H1 (cell line): ENCODE results near the gene CCDC175. TPM values are rescaled to one million over a fixed set of nuclear protein-coding genes. Genes with fewer than 3 reads are reported as not detected.
A peak's percentile ranks its signal among the peaks of the same experiment; 100 is the strongest.

Experiments used
- CTCF ChIA-PET: fragments of 300-600 bp; sonication (Branson Sonifier 250); formaldehyde crosslinking; loops from one replicate; lab custom pipeline; 2021; ENCODE audit not compliant: partially characterized antibody; lab: Charles Lee
- POLR2A ChIA-PET: fragments of 300-600 bp; sonication (Branson Sonifier 250); formaldehyde crosslinking; loops from one replicate; lab custom pipeline; 2021; ENCODE audit warnings: inconsistent platforms; ENCODE audit not compliant: partially characterized antibody; lab: Charles Lee
- DNase-seq, 2 experiments: peaks; one replicate each; pipeline versions ENCODE4 v3.0.0 to v3.0.0-alpha.2; 2010 to 2022; ENCODE audit warnings: low spot score in 2 of 2, low read depth in 1 of 2, mixed read lengths in 1 of 2
- FAIRE-seq: peaks from 2 replicates; lab custom pipeline; 2011; peaks lifted over from hg19 to GRCh38; lab: Jason Lieb, UNC
- H2AFZ ChIP-seq: 2 replicates; pipeline ENCODE4 v1.8.1; 2012; ENCODE audit warnings: low read length, inconsistent platforms
- H2AK5ac ChIP-seq: 2 replicates; pipeline ENCODE4 v1.6.1; 2013; ENCODE audit warnings: low read depth, low read length
- H2BK120ac ChIP-seq: replicated peaks from 2 replicates; pipeline ENCODE3; 2013; ENCODE audit warnings: low read depth, low read length, inconsistent platforms
- H2BK12ac ChIP-seq: 2 replicates; pipeline ENCODE4 v1.6.1; 2013; ENCODE audit warnings: low read depth, low read length
- H2BK15ac ChIP-seq: 2 replicates; pipeline ENCODE4 v1.6.1; 2013; ENCODE audit warnings: low read length
- H2BK20ac ChIP-seq: 2 replicates; pipeline ENCODE4 v1.6.1; 2013; ENCODE audit warnings: low read length
- H2BK5ac ChIP-seq: 2 replicates; pipeline ENCODE4 v1.6.1; 2013; ENCODE audit warnings: low read depth, low read length
- H3K14ac ChIP-seq: 2 replicates; pipeline ENCODE4 v1.6.1; 2013; ENCODE audit warnings: inconsistent platforms; ENCODE audit not compliant: insufficient read length
- H3K18ac ChIP-seq: 2 replicates; pipeline ENCODE4 v1.6.1; 2013; ENCODE audit warnings: low read length; ENCODE audit errors: extremely low read depth
- H3K23ac ChIP-seq: 2 replicates; pipeline ENCODE4 v1.6.1; 2013; ENCODE audit warnings: inconsistent platforms; ENCODE audit not compliant: insufficient read length
- H3K23me2 ChIP-seq: 2 replicates; pipeline ENCODE4 v1.6.1; 2013; ENCODE audit warnings: low read depth, low read length
- H3K27ac ChIP-seq: 2 replicates; pipeline ENCODE4 v1.6.1; 2011; ENCODE audit warnings: low read depth, low read length, inconsistent platforms
- H3K27me3 ChIP-seq, 4 experiments: replicated peaks in 1 of 4; 1 replicate in 1 of 4; 2 replicates in 3 of 4; pipeline versions ENCODE4 v1.6.1 to v1.8.1; 2011 to 2013; ENCODE audit warnings: low read length in 3 of 4, mild to moderate bottlenecking in 3 of 4, inconsistent platforms in 2 of 4, mixed read lengths in 2 of 4, moderate library complexity in 1 of 4; ENCODE audit not compliant: control insufficient read depth in 3 of 4, insufficient read depth in 3 of 4; ENCODE audit errors: extremely low read depth in 1 of 4
- H3K36me3 ChIP-seq, 4 experiments: 2 replicates each; pipeline versions ENCODE4 v1.6.1 to v1.8.1; 2011 to 2013; ENCODE audit warnings: mild to moderate bottlenecking in 4 of 4, low read length in 3 of 4, moderate library complexity in 2 of 4, control low read depth in 1 of 4, inconsistent platforms in 1 of 4; ENCODE audit not compliant: insufficient read depth in 4 of 4, control insufficient read depth in 2 of 4
- H3K4ac ChIP-seq: replicated peaks from 2 replicates; pipeline ENCODE3; 2013; ENCODE audit warnings: low read length, low read depth, mixed read lengths, inconsistent platforms; ENCODE audit not compliant: insufficient read length
- H3K4me1 ChIP-seq, 4 experiments: replicated peaks in 1 of 4; 1 replicate in 1 of 4; 2 replicates in 3 of 4; pipeline versions ENCODE4 v1.6.1 to v1.8.1; 2011 to 2013; ENCODE audit warnings: low read length in 3 of 4, inconsistent platforms in 2 of 4, mixed read lengths in 1 of 4; ENCODE audit not compliant: insufficient read depth in 4 of 4, control insufficient read depth in 3 of 4
- H3K4me2 ChIP-seq, 2 experiments: 2 replicates each; pipeline versions ENCODE4 v1.6.1 to v1.8.1; 2011 to 2013; ENCODE audit warnings: low read depth in 2 of 2, low read length in 2 of 2, control low read depth in 1 of 2, inconsistent platforms in 1 of 2, mild to moderate bottlenecking in 1 of 2; ENCODE audit not compliant: insufficient read depth in 1 of 2
- H3K4me3 ChIP-seq, 4 experiments: fragments of 200-600, 300-600 bp in 1 of 4; sonication (generic), shearing (Covaris generic), sonication (Bioruptor Twin) in 1 of 4; 2 replicates each; pipeline versions ENCODE4 v1.5.1 to v1.8.1; 2011 to 2016; ENCODE audit warnings: low read length in 4 of 4, low read depth in 3 of 4, control low read depth in 2 of 4, inconsistent platforms in 2 of 4, mild to moderate bottlenecking in 2 of 4, mixed read lengths in 1 of 4, moderate library complexity in 1 of 4; ENCODE audit not compliant: insufficient read depth in 2 of 4; ENCODE audit errors: extremely low read depth in 1 of 4
- H3K56ac ChIP-seq: replicated peaks from 2 replicates; pipeline ENCODE3; 2013; ENCODE audit warnings: low read depth, mild to moderate bottlenecking, mixed read lengths, low read length, inconsistent platforms; ENCODE audit not compliant: insufficient read length
- H3K79me1 ChIP-seq: 2 replicates; pipeline ENCODE4 v1.6.1; 2013; ENCODE audit warnings: low read depth, low read length, control low read depth
- H3K79me2 ChIP-seq, 2 experiments: 2 replicates each; pipeline versions ENCODE4 v1.6.1 to v1.8.1; 2012 to 2013; ENCODE audit warnings: low read length in 2 of 2, mild to moderate bottlenecking in 2 of 2, inconsistent platforms in 1 of 2; ENCODE audit not compliant: insufficient read depth in 2 of 2, control insufficient read depth in 1 of 2
- H3K9ac ChIP-seq, 4 experiments: replicated peaks in 1 of 4; 1 replicate in 1 of 4; 2 replicates in 3 of 4; pipeline versions ENCODE4 v1.6.1 to v1.8.1; 2011 to 2013; ENCODE audit warnings: low read depth in 3 of 4, low read length in 3 of 4, control low read depth in 2 of 4, mild to moderate bottlenecking in 2 of 4, moderate library complexity in 2 of 4, inconsistent platforms in 1 of 4; ENCODE audit errors: extremely low read depth in 1 of 4
- H3K9me3 ChIP-seq, 2 experiments: 2 replicates each; pipeline versions ENCODE4 v1.6.1 to v1.8.1; 2012 to 2013; ENCODE audit warnings: mild to moderate bottlenecking in 2 of 2, moderate library complexity in 2 of 2, control low read depth in 1 of 2, inconsistent platforms in 1 of 2, low read depth in 1 of 2, low read length in 1 of 2, mixed read lengths in 1 of 2; ENCODE audit not compliant: insufficient read depth in 2 of 2
- H4K20me1 ChIP-seq, 2 experiments: replicated peaks in 1 of 2; 2 replicates each; pipeline versions ENCODE3 to v1.8.1; 2011 to 2013; ENCODE audit warnings: inconsistent platforms in 2 of 2, low read length in 2 of 2, mild to moderate bottlenecking in 1 of 2; ENCODE audit not compliant: insufficient read depth in 2 of 2, control insufficient read depth in 1 of 2
- H4K5ac ChIP-seq: 2 replicates; pipeline ENCODE4 v1.6.1; 2013; ENCODE audit warnings: low read length, low read depth, mixed read lengths, inconsistent platforms; ENCODE audit not compliant: insufficient read length
- H4K8ac ChIP-seq: 2 replicates; pipeline ENCODE4 v1.8.0; 2013; ENCODE audit warnings: mild to moderate bottlenecking, moderate library complexity, low read length, inconsistent platforms; ENCODE audit not compliant: insufficient read depth; ENCODE audit errors: extremely low read depth
- H4K91ac ChIP-seq: replicated peaks from 2 replicates; pipeline ENCODE3; 2013; ENCODE audit warnings: low read length, mixed read lengths, inconsistent platforms; ENCODE audit not compliant: insufficient read length
- NRF1 ChIP-seq: IDR thresholded peaks from 2 replicates; pipeline ENCODE4 v1.6.1; 2011; ENCODE audit warnings: mild to moderate bottlenecking, low read depth, low read length, improper control_type of control experiment
- PHF8 ChIP-seq: fragments of 200-600 bp; sonication (generic); conservative IDR thresholded peaks from 2 replicates; pipeline ENCODE4 v1.7.1; 2012; ENCODE audit warnings: low read depth, mild to moderate bottlenecking, inconsistent platforms, low read length, moderate library complexity
- RNF2 ChIP-seq: fragments of 200-900, 300-1000 bp; sonication (generic); IDR thresholded peaks from 2 replicates; pipeline ENCODE4 v1.7.1; 2016; ENCODE audit warnings: borderline replicate concordance, low read depth, mild to moderate bottlenecking, antibody characterized with exemption, low read length; ENCODE audit not compliant: poor library complexity, severe bottlenecking; ENCODE audit errors: missing control alignments
- TAF7 ChIP-seq: optimal IDR thresholded peaks from 2 replicates; pipeline ENCODE3; 2011; ENCODE audit warnings: low read depth, mild to moderate bottlenecking, inconsistent platforms, low read length, moderate library complexity, borderline replicate concordance
- WGBS, 2 experiments: shearing (Covaris generic) in 1 of 2; methylation state at CpG; one replicate each; pipeline versions ENCODE4 v1.1.6 to v1.1.7; 2013 to 2015; ENCODE audit warnings: low lambda C conversion rate in 2 of 2, mixed read lengths in 2 of 2, inconsistent platforms in 1 of 2, low coverage in 1 of 2, missing lambda C conversion rate in 1 of 2; ENCODE audit not compliant: insufficient replicate concordance in 2 of 2, insufficient coverage in 1 of 2, insufficient read length in 1 of 2; ENCODE audit errors: extremely low coverage in 1 of 2, missing lambda C conversion rate in 1 of 2; 5-methylcytosine and 5-hydroxymethylcytosine counted together
- polyA plus RNA-seq, 7 experiments: library from polyadenylated mRNA; depleted of rRNA in 3 of 7; stranded (reverse) in 5 of 7; unstranded in 2 of 7; fragments of >200 nt in 5 of 7; fragments of 200-250 nt in 2 of 7; gene quantifications; 1 replicate in 5 of 7; 2 replicates in 1 of 7; 4 replicates in 1 of 7; pipeline versions ENCODE4 v1.2.1 to v1.2.3, GENCODE V29; 2011 to 2013; ENCODE audit warnings: missing spikeins in 2 of 7, mixed read lengths in 2 of 7
- total RNA-seq: library from RNA; stranded (reverse); fragmentation: NEBNext Ultra II Directional; extraction: Animal tissue kit (Norgen Biotek cat#: 25700); gene quantifications from 2 replicates; pipeline ENCODE4 v1.2.1, GENCODE V29; 2021
- TF ChIP-seq, protein P1 (sequence below): IDR thresholded peaks from 2 replicates; pipeline ENCODE4 v1.6.1; 2012; ENCODE audit warnings: inconsistent platforms

CCDC175 gene
- total and polyA plus RNA-seq, 2 of the 8 experiments (the other 6 are each of a cell fraction or from before 2014, with no cell fraction given): 0.19 TPM; not detected in 1

DNA sequence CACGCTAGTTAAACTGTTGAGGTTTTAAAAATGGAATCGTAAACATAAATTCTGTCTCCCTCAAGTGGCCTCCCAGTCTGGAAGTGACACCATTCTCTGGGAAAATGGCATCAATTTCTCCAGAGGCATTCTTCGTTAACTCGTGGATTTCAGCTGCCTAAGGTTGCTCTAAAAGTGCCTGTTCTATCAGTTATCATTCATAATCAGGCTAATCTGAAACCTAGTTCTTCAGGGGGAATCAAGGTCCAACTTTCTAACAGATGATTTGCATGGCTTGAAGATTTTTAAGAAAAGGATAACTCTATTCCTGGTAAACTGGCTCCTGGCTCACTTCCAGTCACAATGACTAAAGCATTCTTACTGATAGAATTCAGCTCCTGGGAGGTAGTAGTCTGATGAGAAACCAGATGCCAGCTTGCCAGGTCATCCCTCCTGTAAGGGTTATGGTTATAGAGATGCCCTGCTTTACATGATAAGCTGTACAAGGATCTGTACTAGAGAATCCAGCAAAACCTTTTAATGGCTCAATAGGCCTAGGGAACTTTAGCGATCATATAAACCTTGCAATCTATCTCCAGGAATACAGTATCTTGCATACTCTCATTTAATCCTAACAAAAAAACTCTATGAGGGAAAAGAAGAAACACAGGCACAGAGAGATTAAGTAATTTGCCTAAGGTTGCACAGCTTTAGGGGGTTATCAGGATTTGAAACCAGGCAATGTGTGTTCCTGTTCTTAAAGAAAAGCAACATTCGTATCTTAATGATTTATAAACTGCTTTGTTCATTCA is 93.9 kb downstream of the CCDC175 start:
- TF ChIP-seq, protein P1, sequence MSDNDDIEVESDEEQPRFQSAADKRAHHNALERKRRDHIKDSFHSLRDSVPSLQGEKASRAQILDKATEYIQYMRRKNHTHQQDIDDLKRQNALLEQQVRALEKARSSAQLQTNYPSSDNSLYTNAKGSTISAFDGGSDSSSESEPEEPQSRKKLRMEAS: no peak
- TF ChIP-seq RNF2 (no peak), PHF8 (no peak), NRF1 (no peak), TAF7 (no peak)
- Histone ChIP-seq H3K79me1 (no peaks in the 10 kb centered on the region), H2AK5ac (no peak overlapping the region), H4K20me1 (peaks cover 0 to 2% of the 10 kb centered on the region in 2 experiments), H3K23me2 (peaks cover 7% of the 10 kb centered on the region), H3K4me1 (peaks cover 0 to 10% (median 3%) of the 10 kb centered on the region in 4 experiments; a peak in 3 of 7 replicates), H2AFZ (no peak overlapping the region), H3K9ac (peak overlapping the region in 1 of 4 experiments; percentile 72; a peak in 1 of 7 replicates), H3K27me3 (no peaks in the 10 kb centered on the region), H2BK15ac (no peak overlapping the region), H3K79me2 (peaks cover 0 to 45% of the 10 kb centered on the region in 2 experiments; a peak in 3 of 4 replicates), H3K9me3 (no peaks in the 10 kb centered on the region), H4K8ac (no peak overlapping the region), H4K91ac (no peak overlapping the region), H3K27ac (no peak overlapping the region), H3K56ac (no peak overlapping the region), H2BK20ac (no peak overlapping the region), H3K23ac (no peak overlapping the region), H3K4me2 (peak overlapping the region; percentile 89 to 97), H3K18ac (no peak overlapping the region), H3K4ac (no peak overlapping the region), H3K4me3 (peak overlapping the region; percentile 71 to 90 (median 75)), H3K36me3 (peaks cover 2 to 16% (median 4%) of the 10 kb centered on the region in 4 experiments; a peak in 6 of 8 replicates), H2BK120ac (no peak overlapping the region), H2BK5ac (no peak overlapping the region), H3K14ac (no peak overlapping the region), H2BK12ac (no peak overlapping the region), H4K5ac (no peak overlapping the region)
- DNase-seq (no peak), FAIRE-seq (no peak)
- ChIA-PET CTCF (interaction anchor here (0.6 to 2.2 kb wide), 8 partner anchors 8 to 358 kb away, joined by 3 to 6 read pairs (median 3); partner anchors contain the start of gene CCDC175), POLR2A (interaction anchor here (1.1 to 2.3 kb wide), 7 partner anchors 8 to 1186 kb away, joined by 3 to 7 read pairs (median 5); partner anchors contain the start of gene GPR135)
- 79% methylated on average over 6 of the region's 6 CpGs; no CpG with 5 or more reads in 1 of the 2 experiments for WGBS, 2 experiments
